Mucosa of rectum (tissue), 2 donors: ENCODE measurements around the gene SLC14A1.
"Not testable (repeated sequence)": the region's sequence is repeated elsewhere in the genome, so short reads cannot be mapped to it uniquely, and the experiment has no call there.

Source experiments
- H3K27ac ChIP-seq, 2 donors: one replicate each; pipeline ENCODE4 v1.7.0; 2013; ENCODE audit warnings: inconsistent platforms in 2 of 2, low read depth in 2 of 2, low read length in 2 of 2
- H3K27me3 ChIP-seq, 2 donors: one replicate each; pipeline ENCODE4 v1.7.0; 2013; ENCODE audit warnings: low read length in 2 of 2; ENCODE audit not compliant: control insufficient read depth in 2 of 2, insufficient read depth in 2 of 2
- H3K36me3 ChIP-seq, 2 donors: one replicate each; pipeline ENCODE4 v1.7.0; 2013; ENCODE audit warnings: low read length in 2 of 2; ENCODE audit not compliant: control insufficient read depth in 2 of 2, insufficient read depth in 2 of 2
- H3K4me1 ChIP-seq, 2 donors: one replicate each; pipeline ENCODE4 v1.7.0; 2013; ENCODE audit warnings: low read length in 2 of 2, mild to moderate bottlenecking in 1 of 2; ENCODE audit not compliant: control insufficient read depth in 2 of 2, insufficient read depth in 2 of 2
- H3K4me3 ChIP-seq, 2 donors: one replicate each; pipeline ENCODE4 v1.7.0; 2013; ENCODE audit warnings: low read length in 2 of 2
- H3K9ac ChIP-seq, 2 donors: one replicate each; pipeline ENCODE4 v1.7.0; 2013; ENCODE audit warnings: low read length in 2 of 2, low read depth in 1 of 2, mild to moderate bottlenecking in 1 of 2
- H3K9me3 ChIP-seq, 2 donors: one replicate each; pipeline ENCODE4 v1.7.0; 2013; ENCODE audit warnings: low read length in 2 of 2; ENCODE audit not compliant: control insufficient read depth in 2 of 2
- donor health status: healthy.
- donor health status: Normal muscosa, but diverticular disease.

SLC14A1 gene

DNA sequence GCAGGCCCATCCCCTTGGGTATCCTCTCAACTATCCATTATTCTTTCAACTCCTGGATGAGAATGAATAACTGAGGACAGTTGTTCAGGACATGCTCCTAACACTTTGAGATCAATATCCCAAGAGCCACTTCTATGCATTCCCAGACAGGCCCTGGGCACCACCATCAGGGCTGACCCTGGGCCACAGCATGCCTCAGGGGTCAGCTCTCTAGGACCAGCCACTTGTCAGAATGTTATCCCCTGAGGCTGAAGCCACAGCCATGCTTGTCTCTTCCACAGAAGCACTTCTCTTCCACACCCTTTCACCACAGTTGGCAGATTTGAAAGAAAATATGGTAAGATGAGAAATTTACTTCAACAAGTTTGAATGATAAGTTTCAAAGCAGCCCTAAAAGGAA lies 28.7 kb downstream of the SLC14A1 start:
- no peaks in the 10 kb centered on the region for H3K9me3 ChIP-seq
- no peaks in the 10 kb centered on the region for H3K27me3 ChIP-seq
- no peak overlapping the region for H3K4me3 ChIP-seq
- H3K9ac ChIP-seq, result no peak overlapping the region
- no peaks in the 10 kb centered on the region for H3K36me3 ChIP-seq
- H3K4me1 ChIP-seq, result no peaks in the 10 kb centered on the region
- no peak overlapping the region for H3K27ac ChIP-seq

- H3K27me3 ChIP-seq, result no peaks in the 10 kb centered on the region
Observed at GRCh38 chr18:45753286-45753685, 29.3 kb downstream of the SLC14A1 start.

DNA sequence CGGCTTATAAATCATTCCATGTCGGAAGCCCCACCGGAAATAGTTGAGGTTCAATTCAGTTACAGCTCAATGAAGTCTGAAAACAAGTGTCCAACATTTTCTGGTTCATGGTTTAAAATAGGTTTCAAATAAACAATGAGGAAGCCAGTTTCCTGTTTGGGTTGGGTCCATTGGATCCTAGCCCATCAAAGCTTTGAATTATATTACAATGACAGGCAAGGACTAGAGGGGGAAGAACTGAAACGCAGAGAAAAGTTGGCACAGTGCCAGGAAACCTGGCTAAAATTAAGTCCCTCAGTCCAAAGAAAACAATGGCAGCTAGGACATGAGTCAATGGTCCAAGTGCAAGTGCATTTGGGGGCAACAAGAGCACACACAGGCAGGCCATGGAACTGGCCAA lies 32.0 kb downstream of the SLC14A1 start:
- Histone ChIP-seq H3K27ac (no peak overlapping the region), H3K9ac (no peak overlapping the region), H3K9me3 (no peaks in the 10 kb centered on the region), H3K27me3 (no peaks in the 10 kb centered on the region), H3K36me3 (no peaks in the 10 kb centered on the region), H3K4me1 (no peaks in the 10 kb centered on the region), H3K4me3 (no peak overlapping the region)

More at GRCh38 chr18:45753286-45753685, 29.3 kb downstream of the SLC14A1 start:
- Histone ChIP-seq H3K4me1 (no peaks in the 10 kb centered on the region), H3K4me3 (no peak overlapping the region), H3K9ac (no peak overlapping the region), H3K27ac (no peak overlapping the region), H3K9me3 (no peaks in the 10 kb centered on the region), H3K36me3 (no peaks in the 10 kb centered on the region)

DNA sequence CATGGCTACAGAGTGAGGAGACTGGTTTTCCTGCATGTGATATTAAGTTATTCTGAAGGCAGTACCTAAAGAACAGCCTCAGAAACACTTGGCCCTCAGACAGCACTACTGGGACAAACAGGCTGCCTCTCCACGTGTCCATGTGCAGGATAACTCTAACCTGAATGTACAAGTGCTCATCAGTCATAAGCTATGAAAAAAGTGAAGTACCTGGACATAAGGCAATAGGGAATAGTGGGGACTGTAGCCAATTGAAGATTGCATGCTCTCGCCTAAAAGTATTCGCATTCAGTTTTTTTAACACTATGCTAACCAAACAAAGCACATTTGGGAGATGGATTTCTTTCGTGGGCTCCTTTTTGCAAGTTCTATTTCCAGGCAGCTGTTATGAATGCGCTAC lies 33.0 kb downstream of the SLC14A1 start:
- H3K4me1 ChIP-seq, result no peaks in the 10 kb centered on the region
- H3K27me3 ChIP-seq, result no peaks in the 10 kb centered on the region
- H3K36me3 ChIP-seq, result no peaks in the 10 kb centered on the region
- H3K4me3 ChIP-seq, result no peak overlapping the region
- H3K9me3 ChIP-seq, result no peaks in the 10 kb centered on the region
- no peak overlapping the region for H3K9ac ChIP-seq
- no peak overlapping the region for H3K27ac ChIP-seq

DNA sequence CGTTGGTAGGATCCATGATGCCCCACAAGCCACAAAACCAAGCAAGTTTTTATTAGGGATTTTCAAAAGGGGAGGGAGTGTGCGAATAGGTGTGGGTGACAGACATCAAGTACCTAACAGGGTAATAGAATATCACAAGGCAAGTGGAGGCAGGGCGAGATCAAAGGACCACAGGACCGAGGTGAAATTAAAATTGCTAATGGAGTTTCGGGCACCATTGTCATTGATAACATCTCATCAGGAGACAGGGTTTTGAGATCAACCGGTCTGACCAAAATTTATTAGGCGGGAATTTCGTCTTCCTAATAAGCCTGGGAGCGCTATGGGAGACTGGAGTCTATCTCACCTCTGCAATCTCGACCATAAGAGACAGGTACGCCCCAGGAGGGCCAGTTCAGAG lies 33.7 kb downstream of the SLC14A1 start:
- H3K4me3 ChIP-seq, H3K9me3 ChIP-seq, H3K4me1 ChIP-seq, H3K9ac ChIP-seq, H3K27ac ChIP-seq, H3K36me3 ChIP-seq, H3K27me3 ChIP-seq: not testable (repeated sequence)

- Histone ChIP-seq H3K4me1 (peaks cover 0 to 3% of the 10 kb centered on the region in 2 donors), H3K9ac (no peak overlapping the region), H3K36me3 (no peaks in the 10 kb centered on the region), H3K4me3 (no peak overlapping the region), H3K9me3 (no peaks in the 10 kb centered on the region), H3K27ac (no peak overlapping the region), H3K27me3 (no peaks in the 10 kb centered on the region)
Observed at GRCh38 chr18:45760462-45761036, 36.6 kb downstream of the SLC14A1 start.

- Histone ChIP-seq H3K36me3 (no peaks in the 10 kb centered on the region), H3K27ac (no peak overlapping the region), H3K27me3 (no peaks in the 10 kb centered on the region), H3K9me3 (no peaks in the 10 kb centered on the region), H3K4me3 (no peak overlapping the region), H3K4me1 (peaks cover 0 to 3% of the 10 kb centered on the region in 2 donors), H3K9ac (no peak overlapping the region)
Observed at GRCh38 chr18:45761512-45762114, 37.6 kb downstream of the SLC14A1 start.

- Histone ChIP-seq H3K27me3 (peaks cover 0 to 4% of the 10 kb centered on the region in 2 donors), H3K4me1 (peaks cover 0 to 3% of the 10 kb centered on the region in 2 donors), H3K27ac (no peak overlapping the region), H3K9ac (no peak overlapping the region), H3K9me3 (no peaks in the 10 kb centered on the region), H3K36me3 (no peaks in the 10 kb centered on the region), H3K4me3 (no peak overlapping the region)
Observed at GRCh38 chr18:45764000-45764686, 40.2 kb downstream of the SLC14A1 start.

DNA sequence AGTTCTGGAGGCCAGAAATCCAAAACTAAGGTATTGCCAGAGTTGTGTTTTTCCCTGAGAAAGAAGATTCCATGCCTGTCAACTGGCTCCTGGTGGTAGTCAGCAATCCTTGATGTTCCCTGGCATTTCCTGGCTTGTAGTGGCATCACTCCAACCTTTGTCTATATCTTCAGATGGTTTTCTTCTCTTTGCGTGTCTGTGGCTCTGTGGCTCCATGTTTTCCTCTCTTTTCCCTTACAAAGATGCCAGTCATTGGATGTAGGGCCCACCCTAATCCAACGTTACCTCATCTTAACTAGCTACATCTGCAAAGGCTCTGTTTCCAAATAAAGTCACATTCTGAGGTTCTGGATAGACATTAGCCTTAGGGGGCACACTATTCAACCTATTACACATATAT lies 41.8 kb downstream of the SLC14A1 start:
- no peak overlapping the region for H3K9ac ChIP-seq
- no peaks in the 10 kb centered on the region for H3K36me3 ChIP-seq
- no peak overlapping the region for H3K4me3 ChIP-seq
- peaks cover 0 to 6% of the 10 kb centered on the region in 2 donors for H3K27me3 ChIP-seq
- H3K4me1 ChIP-seq, result peaks cover 0 to 3% of the 10 kb centered on the region in 2 donors
- no peaks in the 10 kb centered on the region for H3K9me3 ChIP-seq
- H3K27ac ChIP-seq, result no peak overlapping the region

GRCh38 chr18:45771587-45772480 lies 47.9 kb downstream of the SLC14A1 start:
- no peaks in the 10 kb centered on the region for H3K36me3 ChIP-seq
- no peak overlapping the region for H3K27ac ChIP-seq
- H3K9ac ChIP-seq, result no peak overlapping the region
- H3K9me3 ChIP-seq, result no peaks in the 10 kb centered on the region
- no peak overlapping the region for H3K4me3 ChIP-seq
- H3K27me3 ChIP-seq, result peaks cover 0 to 6% of the 10 kb centered on the region in 2 donors
- H3K4me1 ChIP-seq, result no peaks in the 10 kb centered on the region
